ENCODE measurements around the gene LPCAT3. TPM values are rescaled to one million over a fixed set of nuclear protein-coding genes. Genes with fewer than 3 reads are reported as not detected.

The LPCAT3 gene
- total RNA-seq, 1 donor from 2014 or later: 42.0 TPM

MicroRNAs within 50 kb of the gene (microRNA counts, 767-probe panel; counts per million panel counts)
- microRNA hsa-miR-141-3p (3,784 to 4,484 counts per million in 2 donors), microRNA hsa-miR-200c-3p (7,182 to 8,797 counts per million in 2 donors)

Small RNA genes lying within 50 kb of the gene (microRNA-seq; reads per million reads assigned to microRNA genes)
- gene MIR141 (ENCODE audit: borderline number of aligned reads, borderline replicate concordance): 658 reads per million, percentile 73 among the genes with 10 or more reads in this experiment
- gene MIR200C (ENCODE audit: borderline number of aligned reads, borderline replicate concordance): 71,974 reads per million, percentile 98 among the genes with 10 or more reads in this experiment

Small RNA genes lying within 50 kb of the gene (small RNA-seq; reads per million reads assigned to genes)
- gene AC006512.1 (not detected), gene MIR141 (13.2 reads per million, percentile 94 among the genes with 10 or more reads in this experiment), gene MIR200C (40.1 reads per million, percentile 96 among the genes with 10 or more reads in this experiment), gene RNU7-1 (not detected), gene SCARNA12 (not detected)

Other genes starting within 250 kb of the LPCAT3 start
- gene LAG3, start 246.0 kb downstream of the LPCAT3 start, total RNA-seq: 10.3 TPM
- gene CD4, start 228.9 kb downstream of the LPCAT3 start, total RNA-seq: 14.2 TPM
- gene GPR162, start 196.7 kb downstream of the LPCAT3 start, total RNA-seq: 3.2 TPM
- 37.3 TPM for gene P3H3, start 190.1 kb downstream of the LPCAT3 start, total RNA-seq
- 5.2 TPM for gene GNB3, start 177.6 kb downstream of the LPCAT3 start, total RNA-seq
- gene CDCA3, start 167.2 kb downstream of the LPCAT3 start, total RNA-seq: 8.6 TPM
- gene USP5, start 166.3 kb downstream of the LPCAT3 start, total RNA-seq: 36.6 TPM
- 274 TPM for gene TPI1, start 150.9 kb downstream of the LPCAT3 start, total RNA-seq
- 3.2 TPM for gene SPSB2, start 145.2 kb downstream of the LPCAT3 start, total RNA-seq
- 8.6 TPM for gene LRRC23, start 113.7 kb downstream of the LPCAT3 start, total RNA-seq
- 20.1 TPM for gene ENO2, start 103.9 kb downstream of the LPCAT3 start, total RNA-seq
- 92.1 TPM for gene ATN1, start 90.5 kb downstream of the LPCAT3 start, total RNA-seq
- gene RNU7-1, start 74.7 kb downstream of the LPCAT3 start, total RNA-seq: not detected
- gene C12orf57, start 74.5 kb downstream of the LPCAT3 start, total RNA-seq: 760 TPM
- gene PTPN6, start 67.1 kb downstream of the LPCAT3 start, total RNA-seq: 17.4 TPM
- gene PHB2, start 47.8 kb downstream of the LPCAT3 start, total RNA-seq: 199 TPM
- 21.9 TPM for gene EMG1, start 47.6 kb downstream of the LPCAT3 start, total RNA-seq
- gene C1S, start 42.2 kb upstream of the LPCAT3 start, total RNA-seq: 541 TPM
- 830 TPM for gene C1R, start 74.0 kb upstream of the LPCAT3 start, total RNA-seq
- gene C1RL, start 90.7 kb upstream of the LPCAT3 start, total RNA-seq: 122 TPM
- gene RBP5, start 110.4 kb upstream of the LPCAT3 start, total RNA-seq: 3.7 TPM
- 46.2 TPM for gene CLSTN3, start 111.9 kb upstream of the LPCAT3 start, total RNA-seq
- gene PEX5, start 171.2 kb upstream of the LPCAT3 start, total RNA-seq: 31.2 TPM